HL-60 (cell line): ENCODE data around the gene LPIN3.

Experiments used
- CTCF ChIP-seq: IDR thresholded peaks from one replicate; pipeline ENCODE4 v1.5.1; 2011; ENCODE audit warnings: low read length, control low read depth, inconsistent platforms; ENCODE audit not compliant: insufficient read depth
- GABPA ChIP-seq: IDR thresholded peaks from 2 replicates; pipeline ENCODE4 v1.6.1; 2012; ENCODE audit warnings: low read depth
- POLR2AphosphoS5 ChIP-seq: IDR thresholded peaks from 2 replicates; pipeline ENCODE4 v1.6.1; 2012; ENCODE audit warnings: low read depth
- REST ChIP-seq: IDR thresholded peaks from 2 replicates; pipeline ENCODE4 v1.6.1; 2012; ENCODE audit warnings: low read depth; ENCODE audit not compliant: insufficient replicate concordance
- SPI1 ChIP-seq: IDR thresholded peaks from 2 replicates; pipeline ENCODE4 v1.6.1; 2012; ENCODE audit warnings: low read depth, mild to moderate bottlenecking, borderline replicate concordance

DNA sequence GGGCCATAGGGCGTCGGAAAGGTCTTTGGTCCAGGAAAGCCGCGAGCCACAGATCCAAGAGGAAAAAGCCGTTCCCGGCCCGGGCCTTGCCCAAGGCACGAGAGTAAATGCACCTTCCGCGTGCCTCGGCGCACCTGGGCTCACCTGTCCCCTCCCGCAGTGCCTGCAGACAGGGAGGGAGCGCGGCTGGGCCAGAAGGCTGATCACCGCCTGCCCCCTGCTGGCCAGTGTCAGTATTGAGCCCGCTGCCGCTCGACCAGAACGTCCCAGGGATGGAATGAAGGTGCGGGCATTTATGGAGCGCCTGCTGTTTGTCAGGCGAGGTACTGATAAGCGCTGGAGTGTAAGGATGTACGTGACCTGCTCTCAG is 679 bp upstream of the LPIN3 start:
- TF ChIP-seq POLR2AphosphoS5 (no peak), REST (no peak), CTCF (peak; percentile 87), GABPA (no peak), SPI1 (no peak)
